B cell (primary cell): ENCODE data around the gene TNFSF8. TPM values are rescaled to one million over a fixed set of nuclear protein-coding genes. Genes with fewer than 3 reads are reported as not detected.

Experiments used
- ATAC-seq: fragments of 200-7000 bp; cut with Tn5 transposase; one replicate; pipeline ENCODE4 v1.10.0; 2021; ENCODE audit warnings: low read depth, mild to moderate bottlenecking, moderate number of reproducible peaks, moderate library complexity
- CTCF ChIA-PET: fragments of 350-600 bp; sonication (Branson Sonifier 250); formaldehyde crosslinking; loops from one replicate; lab custom pipeline; 2021; ENCODE audit warnings: antibody characterized with exemption, inconsistent platforms; lab: Charles Lee
- POLR2A ChIA-PET: fragments of 350-600 bp; sonication (Branson Sonifier 250); formaldehyde crosslinking; loops from one replicate; lab custom pipeline; 2021; ENCODE audit warnings: antibody characterized with exemption; lab: Charles Lee
- DNase-seq: peaks from one replicate; pipeline ENCODE4 v3.0.0; 2013
- H2AFZ ChIP-seq: 2 replicates; pipeline ENCODE4 v1.6.1; 2012; ENCODE audit warnings: mild to moderate bottlenecking, low read depth, low read length; ENCODE audit not compliant: insufficient read depth, poor library complexity, severe bottlenecking
- H3K27ac ChIP-seq, 2 donors: 1 replicate in 1 of 2; 2 replicates in 1 of 2; pipeline ENCODE4 v1.5.1; 2012 to 2013; ENCODE audit warnings: low read length in 2 of 2, mild to moderate bottlenecking in 2 of 2, moderate library complexity in 1 of 2
- H3K27me3 ChIP-seq, 4 experiments: fragments of 200-600 bp in 1 of 4; sonication (generic) in 1 of 4; replicated peaks in 1 of 4; 1 replicate in 2 of 4; 2 replicates in 2 of 4; pipeline versions ENCODE4 v1.6.1 to v1.7.0; 2013 to 2016; ENCODE audit warnings: low read length in 3 of 4, mild to moderate bottlenecking in 2 of 4, mixed read lengths in 1 of 4, moderate library complexity in 1 of 4; ENCODE audit not compliant: insufficient read depth in 4 of 4, control insufficient read depth in 3 of 4; ENCODE audit errors: control extremely low read depth in 1 of 4
- H3K36me3 ChIP-seq, 2 experiments: replicated peaks in 1 of 2; 1 replicate in 1 of 2; 2 replicates in 1 of 2; pipeline versions ENCODE4 v1.6.1 to v1.7.1; 2013; ENCODE audit warnings: low read length in 1 of 2; ENCODE audit not compliant: insufficient read depth in 2 of 2, control insufficient read depth in 1 of 2; ENCODE audit errors: control extremely low read depth in 1 of 2, extremely low read depth in 1 of 2
- H3K4me1 ChIP-seq, 2 donors: fragments of 200-600 bp in 1 of 2; sonication (generic) in 1 of 2; 1 replicate in 1 of 2; 2 replicates in 1 of 2; pipeline versions ENCODE4 v1.5.1 to v1.6.1; 2013 to 2017; ENCODE audit warnings: low read length in 2 of 2; ENCODE audit not compliant: control insufficient read depth in 2 of 2, insufficient read depth in 2 of 2
- H3K4me2 ChIP-seq: replicated peaks from 2 replicates; pipeline ENCODE3; 2012; ENCODE audit warnings: mild to moderate bottlenecking, low read depth, low read length; ENCODE audit not compliant: poor library complexity, severe bottlenecking
- H3K4me3 ChIP-seq, 5 experiments: fragments of 200-600 bp in 1 of 5; sonication (generic) in 1 of 5; 1 replicate in 3 of 5; 2 replicates in 2 of 5; pipeline versions ENCODE4 v1.5.1 to v1.7.0; 2011 to 2016; ENCODE audit warnings: low read length in 4 of 5, mild to moderate bottlenecking in 4 of 5, low read depth in 2 of 5, control low read depth in 1 of 5, moderate library complexity in 1 of 5; ENCODE audit not compliant: insufficient read depth in 1 of 5; ENCODE audit errors: control extremely low read depth in 1 of 5, extremely low read depth in 1 of 5
- H3K79me2 ChIP-seq: fragments of 200-600 bp; sonication (generic); one replicate; pipeline ENCODE4 v1.6.0; 2016; ENCODE audit warnings: low read length; ENCODE audit not compliant: control insufficient read depth, insufficient read depth
- H3K9ac ChIP-seq: fragments of 200-600 bp; sonication (generic); 2 replicates; pipeline ENCODE4 v1.6.1; 2017; ENCODE audit warnings: mild to moderate bottlenecking, low read length, moderate library complexity
- H3K9me3 ChIP-seq, 3 donors: one replicate each; pipeline versions ENCODE4 v1.6.1 to v1.7.1; 2013; ENCODE audit warnings: low read length in 2 of 3; ENCODE audit not compliant: control insufficient read depth in 2 of 3, insufficient read depth in 1 of 3; ENCODE audit errors: control extremely low read depth in 1 of 3
- H4K20me1 ChIP-seq: 2 replicates; pipeline ENCODE4 v1.6.0; 2012; ENCODE audit warnings: mild to moderate bottlenecking, low read length; ENCODE audit not compliant: insufficient read depth, control insufficient read depth, poor library complexity, severe bottlenecking
- H3K27ac Mint-ChIP-seq: one replicate; pipeline ENCODE4 v1.8.0; 2021; ENCODE audit warnings: mixed read lengths
- H3K27me3 Mint-ChIP-seq: one replicate; pipeline ENCODE4 v1.8.0; 2021; ENCODE audit warnings: mixed read lengths
- H3K4me1 Mint-ChIP-seq: one replicate; pipeline ENCODE4 v1.8.0; 2021; ENCODE audit warnings: mixed read lengths
- H3K4me3 Mint-ChIP-seq: one replicate; pipeline ENCODE4 v1.8.0; 2021; ENCODE audit warnings: mixed read lengths
- H3K9me3 Mint-ChIP-seq: one replicate; pipeline ENCODE4 v1.8.0; 2022; ENCODE audit warnings: mixed read lengths; ENCODE audit not compliant: insufficient read depth
- EZH2 ChIP-seq: IDR thresholded peaks from 2 replicates; pipeline ENCODE4 v1.6.1; 2012; ENCODE audit warnings: borderline replicate concordance, low read depth, mild to moderate bottlenecking, moderate library complexity, low read length; ENCODE audit not compliant: insufficient read depth, poor library complexity, severe bottlenecking
- WGBS: methylation state at CpG from one replicate; pipeline ENCODE4 v1.1.5; 2013; ENCODE audit warnings: missing lambda C conversion rate; ENCODE audit not compliant: insufficient coverage; 5-methylcytosine and 5-hydroxymethylcytosine counted together
- intact Hi-C: fragments of 100-400 bp; cut with micrococcal nuclease; formaldehyde crosslinking; loops from one replicate; pipeline ENCODE4 v1.10.0; 2022
- polyA plus RNA-seq: library from polyadenylated mRNA; depleted of rRNA; stranded (reverse); fragments of >200 nt; gene quantifications from 2 replicates; pipeline ENCODE4 v1.2.3, GENCODE V29; 2012
- total RNA-seq, 2 donors: library from RNA; stranded (reverse); fragments of 120-200 nt in 1 of 2; gene quantifications; 1 replicate in 1 of 2; 2 replicates in 1 of 2; pipeline versions ENCODE4 v1.2.3 to v1.2.4, GENCODE V29; 2013 to 2022
- TF ChIP-seq, protein P1 (sequence below): fragments of 200-600 bp; IDR thresholded peaks from one replicate; pipeline ENCODE4 v1.8.0; 2022; ENCODE audit warnings: antibody characterized with exemption, mild to moderate bottlenecking

The TNFSF8 gene
- total and polyA plus RNA-seq, 2 donors (not counting 1 experiment from before 2014, with no cell fraction given) = 1.6 to 2.6 TPM

DNA sequence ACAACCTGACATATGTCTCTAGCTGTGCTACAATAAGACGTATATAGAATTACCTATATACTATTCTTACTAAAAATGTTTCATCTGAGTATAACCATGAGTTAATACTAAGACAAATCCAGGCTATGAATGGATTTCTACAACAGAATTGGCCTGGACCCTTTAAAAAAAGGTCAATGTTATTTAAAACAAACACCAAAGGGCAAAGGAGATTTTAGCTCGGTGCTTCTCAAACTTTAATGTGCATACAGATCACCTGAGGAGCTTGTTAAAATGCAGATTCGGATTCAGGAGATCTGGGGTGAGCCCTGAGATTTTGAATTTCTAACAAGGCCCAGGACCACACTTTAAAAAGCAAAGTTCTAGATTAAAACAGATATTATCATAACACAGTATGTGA is 6.5 kb downstream of the TNFSF8 start:
- no peak overlapping the region for H3K4me2 ChIP-seq
- no peaks in the 10 kb centered on the region for H3K9me3 Mint-ChIP-seq
- H3K4me3 ChIP-seq = no peak overlapping the region
- no peaks in the 10 kb centered on the region for H4K20me1 ChIP-seq
- no peak overlapping the region for H3K27ac Mint-ChIP-seq
- ChIA-PET POLR2A (no interaction called here), CTCF (interaction anchor here (3.3 kb wide), 1 partner anchor 14 kb away, joined by 10 read pairs; no protein-coding TSS in a partner anchor)
- peaks cover 33 to 35% of the 10 kb centered on the region in 2 donors for H3K4me1 ChIP-seq
- DNase-seq = no peak
- H3K4me1 Mint-ChIP-seq = peaks cover 45% of the 10 kb centered on the region
- WGBS = 100% methylated on average over 1 of the region's 3 CpGs
- TF ChIP-seq EZH2 = no peak
- no peak for ATAC-seq
- H3K79me2 ChIP-seq = peaks cover 25% of the 10 kb centered on the region
- H3K9me3 ChIP-seq = no peaks in the 10 kb centered on the region
- peaks cover 0 to 6% (median 3%) of the 10 kb centered on the region in 4 experiments for H3K27me3 ChIP-seq
- no peak overlapping the region for H3K9ac ChIP-seq
- peaks cover 33% of the 10 kb centered on the region for H3K27me3 Mint-ChIP-seq
- no peak overlapping the region for H3K4me3 Mint-ChIP-seq
- H3K27ac ChIP-seq = no peak overlapping the region
- H2AFZ ChIP-seq = no peak overlapping the region
- intact Hi-C loops = loop anchor here (5.0 kb wide), 1 partner anchor 88 kb away; no protein-coding TSS in a partner anchor
- H3K36me3 ChIP-seq = no peaks in the 10 kb centered on the region

DNA sequence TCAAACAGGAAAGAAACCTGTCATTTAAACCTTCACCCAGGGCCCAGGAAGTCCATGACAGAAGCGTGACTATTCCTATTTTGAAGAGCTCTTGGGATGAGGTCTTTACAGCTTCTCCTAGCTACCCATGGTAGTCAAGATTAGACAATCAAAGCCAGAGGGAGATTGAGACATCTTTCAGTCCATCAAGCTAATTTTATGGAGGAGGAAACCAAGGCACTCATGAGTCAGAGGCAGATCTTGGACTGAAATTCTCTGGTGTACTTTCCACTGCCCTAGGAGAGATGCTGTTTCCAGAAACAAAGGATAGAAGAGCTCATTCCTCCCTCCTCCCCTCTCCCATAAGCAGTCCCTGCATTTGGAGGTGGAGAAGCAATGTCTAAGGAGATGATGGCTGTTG is 9.2 kb downstream of the TNFSF8 start:
- CTCF ChIA-PET = interaction anchor here (1.5 to 1.9 kb wide), 3 partner anchors 11 to 268 kb away, joined by 3 to 5 read pairs (median 4); no protein-coding TSS in a partner anchor
- Histone ChIP-seq H3K9ac (no peak overlapping the region), H3K27ac (no peak overlapping the region), H3K79me2 (peaks cover 9% of the 10 kb centered on the region), H3K4me3 (no peak overlapping the region), H3K4me2 (no peak overlapping the region), H2AFZ (no peak overlapping the region), H3K4me1 (peaks cover 18 to 25% of the 10 kb centered on the region in 2 donors), H3K9me3 (no peaks in the 10 kb centered on the region), H3K27me3 (peaks cover 0 to 6% (median 2%) of the 10 kb centered on the region in 4 experiments), H4K20me1 (no peaks in the 10 kb centered on the region), H3K36me3 (peaks cover 3 to 10% of the 10 kb centered on the region in 2 experiments)
- peaks cover 27% of the 10 kb centered on the region for H3K4me1 Mint-ChIP-seq
- TF ChIP-seq EZH2 = no peak
- TF ChIP-seq, protein P1, sequence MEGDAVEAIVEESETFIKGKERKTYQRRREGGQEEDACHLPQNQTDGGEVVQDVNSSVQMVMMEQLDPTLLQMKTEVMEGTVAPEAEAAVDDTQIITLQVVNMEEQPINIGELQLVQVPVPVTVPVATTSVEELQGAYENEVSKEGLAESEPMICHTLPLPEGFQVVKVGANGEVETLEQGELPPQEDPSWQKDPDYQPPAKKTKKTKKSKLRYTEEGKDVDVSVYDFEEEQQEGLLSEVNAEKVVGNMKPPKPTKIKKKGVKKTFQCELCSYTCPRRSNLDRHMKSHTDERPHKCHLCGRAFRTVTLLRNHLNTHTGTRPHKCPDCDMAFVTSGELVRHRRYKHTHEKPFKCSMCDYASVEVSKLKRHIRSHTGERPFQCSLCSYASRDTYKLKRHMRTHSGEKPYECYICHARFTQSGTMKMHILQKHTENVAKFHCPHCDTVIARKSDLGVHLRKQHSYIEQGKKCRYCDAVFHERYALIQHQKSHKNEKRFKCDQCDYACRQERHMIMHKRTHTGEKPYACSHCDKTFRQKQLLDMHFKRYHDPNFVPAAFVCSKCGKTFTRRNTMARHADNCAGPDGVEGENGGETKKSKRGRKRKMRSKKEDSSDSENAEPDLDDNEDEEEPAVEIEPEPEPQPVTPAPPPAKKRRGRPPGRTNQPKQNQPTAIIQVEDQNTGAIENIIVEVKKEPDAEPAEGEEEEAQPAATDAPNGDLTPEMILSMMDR = no peak
- no peak overlapping the region for H3K27ac Mint-ChIP-seq
- intact Hi-C loops = loop anchor here (5.0 kb wide), 1 partner anchor 91 kb away; no protein-coding TSS in a partner anchor
- H3K4me3 Mint-ChIP-seq = no peak overlapping the region
- ATAC-seq = no peak
- peaks cover 28% of the 10 kb centered on the region for H3K27me3 Mint-ChIP-seq
- H3K9me3 Mint-ChIP-seq = no peaks in the 10 kb centered on the region
- POLR2A ChIA-PET = no interaction called here
- no CpG with 5 or more reads among the region's 1 CpG for WGBS
- no peak for DNase-seq
